Measurements from ENCODE around the gene SEL1L2. TPM values are rescaled to one million over a fixed set of nuclear protein-coding genes. Genes with fewer than 3 reads are reported as not detected.

The SEL1L2 gene
- total RNA-seq, 4 donors from 2014 or later: 1.1 to 3.6 TPM; not detected in 2

GRCh38 chr20:13883425-13883824, 107.0 kb downstream of the SEL1L2 start:
- TF ChIP-seq CTCF (IDR thresholded peaks at IDR 0.05; ENCODE audit: low read depth): no peak

GRCh38 chr20:13878566-13878965, 111.8 kb downstream of the SEL1L2 start:
- TF ChIP-seq CTCF (IDR thresholded peaks at IDR 0.05; ENCODE audit: low read depth): no peak

- TF ChIP-seq CTCF (IDR thresholded peaks at IDR 0.05; ENCODE audit: low read depth): no peak
Observed at GRCh38 chr20:13877793-13878192, 112.6 kb downstream of the SEL1L2 start.

GRCh38 chr20:13875265-13875811, 115.1 kb downstream of the SEL1L2 start:
- TF ChIP-seq CTCF (IDR thresholded peaks at IDR 0.05; ENCODE audit: low read depth): no peak

- TF ChIP-seq CTCF (IDR thresholded peaks at IDR 0.05; ENCODE audit: low read depth): no peak
Observed at GRCh38 chr20:13874394-13875157, 115.8 kb downstream of the SEL1L2 start.

GRCh38 chr20:13873831-13874230, 116.6 kb downstream of the SEL1L2 start:
- no peak for TF ChIP-seq CTCF (IDR thresholded peaks at IDR 0.05; ENCODE audit: low read depth)

GRCh38 chr20:13870170-13870748, 120.2 kb downstream of the SEL1L2 start:
- TF ChIP-seq CTCF (IDR thresholded peaks at IDR 0.05; ENCODE audit: low read depth): no peak

All from subcutaneous adipose tissue (tissue), 4 donors.